ENCODE measurements around the gene ANP32E. TPM values are rescaled to one million over a fixed set of nuclear protein-coding genes. Genes with fewer than 3 reads are reported as not detected.
A peak's percentile ranks its signal among the peaks of the same experiment; 100 is the strongest.

Gene ANP32E
- total RNA-seq, 1 experiment from 2014 or later, result 95.1 TPM

GRCh38 chr1:150168960-150169601 lies 66.8 kb downstream of the ANP32E start:
- ChIA-PET POLR2A (interaction anchor here (0.8 to 2.0 kb wide), 3 partner anchors 18 to 281 kb away, joined by 3 to 13 read pairs (median 5); a partner anchor contains a TSS), RAD21 (ENCODE audit: low non-redundant PET in 1 of 2, low total read pairs in 2 of 2, uncharacterized antibody in 2 of 2, unreplicated experiment in 2 of 2) (interaction anchor here (0.6 to 1.0 kb wide), 4 partner anchors 72 to 96 kb away, joined by 3 to 6 read pairs (median 4); no protein-coding TSS in a partner anchor), CTCF (interaction anchor here (0.7 to 1.8 kb wide), 6 partner anchors 18 to 292 kb away, joined by 4 to 21 read pairs (median 9); a partner anchor contains a TSS)
- H3K79me2 ChIP-seq (ENCODE audit: insufficient read depth, low read length), result no peaks in the 10 kb centered on the region
- no peaks in the 10 kb centered on the region for H3K36me3 ChIP-seq (ENCODE audit: control insufficient read depth in 1 of 2, insufficient read depth in 2 of 2, low read length in 2 of 2)
- H2AFZ ChIP-seq (ENCODE audit: low read depth, low read length, poor library complexity, severe bottlenecking), result peak overlapping the region; percentile 66
- TF ChIP-seq ELF1 (IDR thresholded peaks at IDR 0.05; ENCODE audit: borderline replicate concordance, low read depth) (no peak), EZH2phosphoT487 (IDR thresholded peaks at IDR 0.05; ENCODE audit: borderline replicate concordance) (no peak), CBX3 (IDR thresholded peaks at IDR 0.05; ENCODE audit: low read depth) (no peak), POLR2AphosphoS5 (IDR thresholded peaks at IDR 0.05; ENCODE audit: low read depth, low read length) (peak; percentile 54; the same call in 1 of the 2 replicates), ATF3 (IDR thresholded peaks at IDR 0.05) (no peak), RAD21 (IDR thresholded peaks at IDR 0.05; ENCODE audit: low read depth) (peak; percentile 96)
- TF ChIP-seq, protein P1, sequence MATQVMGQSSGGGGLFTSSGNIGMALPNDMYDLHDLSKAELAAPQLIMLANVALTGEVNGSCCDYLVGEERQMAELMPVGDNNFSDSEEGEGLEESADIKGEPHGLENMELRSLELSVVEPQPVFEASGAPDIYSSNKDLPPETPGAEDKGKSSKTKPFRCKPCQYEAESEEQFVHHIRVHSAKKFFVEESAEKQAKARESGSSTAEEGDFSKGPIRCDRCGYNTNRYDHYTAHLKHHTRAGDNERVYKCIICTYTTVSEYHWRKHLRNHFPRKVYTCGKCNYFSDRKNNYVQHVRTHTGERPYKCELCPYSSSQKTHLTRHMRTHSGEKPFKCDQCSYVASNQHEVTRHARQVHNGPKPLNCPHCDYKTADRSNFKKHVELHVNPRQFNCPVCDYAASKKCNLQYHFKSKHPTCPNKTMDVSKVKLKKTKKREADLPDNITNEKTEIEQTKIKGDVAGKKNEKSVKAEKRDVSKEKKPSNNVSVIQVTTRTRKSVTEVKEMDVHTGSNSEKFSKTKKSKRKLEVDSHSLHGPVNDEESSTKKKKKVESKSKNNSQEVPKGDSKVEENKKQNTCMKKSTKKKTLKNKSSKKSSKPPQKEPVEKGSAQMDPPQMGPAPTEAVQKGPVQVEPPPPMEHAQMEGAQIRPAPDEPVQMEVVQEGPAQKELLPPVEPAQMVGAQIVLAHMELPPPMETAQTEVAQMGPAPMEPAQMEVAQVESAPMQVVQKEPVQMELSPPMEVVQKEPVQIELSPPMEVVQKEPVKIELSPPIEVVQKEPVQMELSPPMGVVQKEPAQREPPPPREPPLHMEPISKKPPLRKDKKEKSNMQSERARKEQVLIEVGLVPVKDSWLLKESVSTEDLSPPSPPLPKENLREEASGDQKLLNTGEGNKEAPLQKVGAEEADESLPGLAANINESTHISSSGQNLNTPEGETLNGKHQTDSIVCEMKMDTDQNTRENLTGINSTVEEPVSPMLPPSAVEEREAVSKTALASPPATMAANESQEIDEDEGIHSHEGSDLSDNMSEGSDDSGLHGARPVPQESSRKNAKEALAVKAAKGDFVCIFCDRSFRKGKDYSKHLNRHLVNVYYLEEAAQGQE (IDR thresholded peaks at IDR 0.05; ENCODE audit: low read depth), result no peak
- TF ChIP-seq, protein P2, sequence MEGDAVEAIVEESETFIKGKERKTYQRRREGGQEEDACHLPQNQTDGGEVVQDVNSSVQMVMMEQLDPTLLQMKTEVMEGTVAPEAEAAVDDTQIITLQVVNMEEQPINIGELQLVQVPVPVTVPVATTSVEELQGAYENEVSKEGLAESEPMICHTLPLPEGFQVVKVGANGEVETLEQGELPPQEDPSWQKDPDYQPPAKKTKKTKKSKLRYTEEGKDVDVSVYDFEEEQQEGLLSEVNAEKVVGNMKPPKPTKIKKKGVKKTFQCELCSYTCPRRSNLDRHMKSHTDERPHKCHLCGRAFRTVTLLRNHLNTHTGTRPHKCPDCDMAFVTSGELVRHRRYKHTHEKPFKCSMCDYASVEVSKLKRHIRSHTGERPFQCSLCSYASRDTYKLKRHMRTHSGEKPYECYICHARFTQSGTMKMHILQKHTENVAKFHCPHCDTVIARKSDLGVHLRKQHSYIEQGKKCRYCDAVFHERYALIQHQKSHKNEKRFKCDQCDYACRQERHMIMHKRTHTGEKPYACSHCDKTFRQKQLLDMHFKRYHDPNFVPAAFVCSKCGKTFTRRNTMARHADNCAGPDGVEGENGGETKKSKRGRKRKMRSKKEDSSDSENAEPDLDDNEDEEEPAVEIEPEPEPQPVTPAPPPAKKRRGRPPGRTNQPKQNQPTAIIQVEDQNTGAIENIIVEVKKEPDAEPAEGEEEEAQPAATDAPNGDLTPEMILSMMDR (IDR thresholded peaks at IDR 0.05 in 2 of 3, conservative IDR thresholded peaks at IDR 0.05 in 1 of 3; ENCODE audit: borderline replicate concordance in 1 of 3, insufficient read depth in 1 of 3, low read depth in 2 of 3, low read length in 2 of 3), result peak; percentile 85 to 92 (median 86)
- no peak overlapping the region for H3K9ac ChIP-seq (ENCODE audit: low read length)
- ATAC-seq (peak; percentile 87), DNase-seq (ENCODE audit: low read depth, low spot score) (peak; percentile 59)
- no peaks in the 10 kb centered on the region for H3K9me2 ChIP-seq (ENCODE audit: insufficient read depth)
- BruUV-seq (replicated peaks), result no TSS peak
- H3K4me2 ChIP-seq (ENCODE audit: low read length), result no peak overlapping the region
- intact Hi-C loops (cut with micrococcal nuclease), result loop anchor here (1.0 kb wide), 2 partner anchors 96 to 207 kb away; no protein-coding TSS in a partner anchor
- H3K9me3 ChIP-seq (ENCODE audit: control insufficient read depth in 1 of 2, insufficient read depth in 1 of 2, low read depth in 1 of 2, low read length in 2 of 2), result no peaks in the 10 kb centered on the region
- H4K20me1 ChIP-seq (ENCODE audit: insufficient read depth), result no peaks in the 10 kb centered on the region
- H3K27me3 ChIP-seq (ENCODE audit: insufficient read depth, low read length), result no peaks in the 10 kb centered on the region
- H3K4me1 ChIP-seq (ENCODE audit: control insufficient read depth in 1 of 2, insufficient read depth in 2 of 2, low read length in 2 of 2), result no peaks in the 10 kb centered on the region
- H3K4me3 ChIP-seq (replicated peaks in 1 of 2; ENCODE audit: low read depth in 1 of 2, low read length in 2 of 2), result no peak overlapping the region
- no peak overlapping the region for H3K27ac ChIP-seq (ENCODE audit: low read depth, low read length)

Other genes with a start within 250 kb of the ANP32E start
- 23.7 TPM for gene OTUD7B, start 225.4 kb downstream of the ANP32E start, total RNA-seq (2021; ENCODE audit: unreplicated experiment)
- gene VPS45, start 168.3 kb downstream of the ANP32E start, total RNA-seq (2021; ENCODE audit: unreplicated experiment), result 28.1 TPM
- gene PLEKHO1, start 86.2 kb downstream of the ANP32E start, total RNA-seq (2021; ENCODE audit: unreplicated experiment), result 6.9 TPM
- 0.39 TPM for gene CA14, start 21.7 kb upstream of the ANP32E start, total RNA-seq (2021; ENCODE audit: unreplicated experiment)
- gene APH1A, start 32.9 kb upstream of the ANP32E start, total RNA-seq (2021; ENCODE audit: unreplicated experiment), result 109 TPM
- gene C1orf54, start 36.7 kb upstream of the ANP32E start, total RNA-seq (2021; ENCODE audit: unreplicated experiment), result 1.5 TPM
- 0.22 TPM for gene CIART, start 46.4 kb upstream of the ANP32E start, total RNA-seq (2021; ENCODE audit: unreplicated experiment)
- gene MRPS21, start 57.7 kb upstream of the ANP32E start, total RNA-seq (2021; ENCODE audit: unreplicated experiment), result 96.9 TPM
- gene PRPF3, start 85.4 kb upstream of the ANP32E start, total RNA-seq (2021; ENCODE audit: unreplicated experiment), result 59.9 TPM
- 26.7 TPM for gene RPRD2, start 128.0 kb upstream of the ANP32E start, total RNA-seq (2021; ENCODE audit: unreplicated experiment)